GM04504 (cell line): ENCODE results near the gene SLC4A2.

ENCODE experiments used
- DNase-seq: peaks from one replicate; pipeline ENCODE4 v3.0.0-alpha.2; 2012; ENCODE audit warnings: low read depth

SLC4A2 gene

GRCh38 chr7:151093748-151094147 lies 34.4 kb downstream of the SLC4A2 start:
- no peak for DNase-seq

GRCh38 chr7:151094675-151095074 lies 35.3 kb downstream of the SLC4A2 start:
- DNase-seq = no peak

- DNase-seq = no peak
Measured at GRCh38 chr7:151095123-151095797, 35.9 kb downstream of the SLC4A2 start.

- no peak for DNase-seq
Measured at GRCh38 chr7:151095828-151096475, 36.6 kb downstream of the SLC4A2 start.

- no peak for DNase-seq
Measured at GRCh38 chr7:151099486-151100211, 40.3 kb downstream of the SLC4A2 start.

GRCh38 chr7:151100921-151101320 lies 41.5 kb downstream of the SLC4A2 start:
- DNase-seq = no peak

GRCh38 chr7:151101621-151102396 lies 42.4 kb downstream of the SLC4A2 start:
- no peak for DNase-seq

- no peak for DNase-seq
Measured at GRCh38 chr7:151102991-151103390, 43.6 kb downstream of the SLC4A2 start.

DNA sequence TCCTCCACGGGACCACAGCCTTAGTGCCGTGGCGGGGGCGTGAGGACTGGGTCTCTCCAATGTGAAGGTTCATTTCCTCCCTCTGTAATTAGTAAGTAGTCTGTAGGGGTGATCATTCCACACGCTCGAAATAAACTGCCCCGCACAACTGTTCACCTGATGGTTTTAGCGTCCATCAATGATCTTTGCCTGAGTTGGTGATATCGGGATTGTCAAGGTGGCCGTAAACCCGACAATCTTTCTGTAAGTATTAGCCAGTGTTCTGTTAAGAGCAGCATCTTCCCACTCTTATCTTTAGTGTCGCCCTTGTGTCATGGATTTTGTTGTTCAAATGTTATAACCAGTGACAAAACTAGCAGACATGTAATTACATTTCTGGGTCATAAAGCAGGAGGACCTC lies 44.6 kb downstream of the SLC4A2 start:
- no peak for DNase-seq

DNA sequence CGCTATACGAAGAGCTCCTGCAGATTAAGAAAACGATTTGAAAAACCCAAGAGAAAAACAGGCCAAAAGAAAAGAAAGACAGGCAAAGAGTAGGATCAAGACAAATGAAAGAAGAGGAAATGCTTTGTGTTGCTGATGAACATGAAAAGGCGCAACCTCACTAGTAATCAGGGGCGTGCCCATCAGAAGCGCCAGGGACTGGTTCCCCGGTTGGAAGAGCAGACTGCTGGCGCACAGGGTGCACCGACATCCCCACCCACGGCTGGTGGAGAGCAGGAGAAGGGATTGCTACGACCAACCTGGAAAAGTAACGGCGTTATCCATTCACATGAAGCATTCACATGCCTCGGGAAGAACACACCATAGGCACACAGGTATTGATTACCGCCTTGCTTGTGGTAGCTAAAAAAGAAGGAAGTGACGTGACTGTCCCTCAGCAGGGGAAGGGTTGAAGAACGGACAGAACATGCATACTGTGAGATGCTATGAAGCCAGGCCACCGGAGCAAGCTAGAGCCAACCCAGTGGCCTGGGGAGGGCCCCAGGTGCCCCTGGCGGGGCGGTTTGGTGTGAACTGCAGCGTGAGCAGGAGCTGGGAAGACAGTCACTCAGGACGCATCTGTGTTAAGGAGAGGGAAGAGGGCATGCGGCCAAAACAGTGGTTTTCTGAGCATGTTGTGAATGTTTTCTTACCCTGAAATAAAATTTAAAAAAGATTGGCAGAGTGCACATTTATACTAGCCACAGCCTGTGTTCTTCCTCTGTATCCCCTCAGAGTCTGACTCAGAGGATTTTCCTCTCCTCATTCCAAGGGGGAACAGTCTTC lies 45.2 kb downstream of the SLC4A2 start:
- DNase-seq = no peak

DNA sequence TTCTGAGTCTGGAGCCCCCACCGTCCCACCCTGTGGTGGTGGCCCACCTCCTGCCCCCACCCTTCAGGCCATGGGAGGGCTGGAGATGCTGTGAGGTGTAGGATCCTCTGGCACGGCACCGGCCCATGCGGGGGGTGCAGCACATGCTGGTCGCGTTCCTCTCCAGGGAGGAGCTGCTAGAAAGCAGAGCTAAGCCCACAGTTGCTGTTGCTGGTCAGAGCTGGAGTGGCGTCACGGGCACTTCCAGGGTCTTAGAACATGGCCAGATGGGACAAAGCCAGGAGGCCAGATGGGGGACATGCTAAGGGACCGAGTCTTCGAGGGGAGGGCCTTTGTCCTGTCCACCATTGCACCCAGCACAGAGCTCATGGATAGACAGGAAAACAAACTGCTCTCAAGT lies 48.5 kb downstream of the SLC4A2 start:
- no peak for DNase-seq

- DNase-seq = no peak
Measured at GRCh38 chr7:151109094-151110048, 50.0 kb downstream of the SLC4A2 start.

DNA sequence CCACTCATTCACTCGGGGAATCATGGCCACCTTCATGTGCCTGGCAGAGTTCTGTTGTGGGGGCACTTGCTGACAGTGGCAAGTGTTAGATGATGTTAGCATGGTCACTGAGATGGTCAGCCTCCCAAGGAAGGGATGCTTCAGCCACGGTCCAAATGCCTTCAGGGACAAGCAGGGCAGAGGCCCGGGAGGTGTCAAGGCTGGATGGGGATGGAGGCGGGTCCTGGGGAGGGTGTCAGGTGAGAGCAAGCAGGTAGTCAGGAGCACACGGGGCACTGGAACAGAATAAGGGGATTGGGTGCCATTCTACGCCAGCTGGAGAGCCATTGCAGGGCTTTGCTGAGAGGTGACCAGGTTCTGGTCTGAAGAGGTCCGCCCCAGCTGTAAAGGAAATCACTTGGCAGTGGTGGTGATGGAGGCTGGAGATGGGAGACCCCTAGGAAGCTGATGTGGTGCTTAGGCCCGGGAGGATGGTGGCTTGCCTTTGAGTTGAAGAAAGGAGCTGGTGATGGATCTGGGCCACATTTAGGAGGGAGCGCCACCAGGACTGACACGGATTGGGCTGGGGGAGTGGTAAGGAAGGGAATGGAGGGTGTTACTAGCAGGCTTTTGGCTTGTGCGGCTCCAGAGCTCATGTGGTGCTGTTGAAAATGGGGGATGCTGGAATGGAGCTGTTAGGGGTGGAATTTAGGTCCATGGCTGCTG lies 51.0 kb downstream of the SLC4A2 start:
- DNase-seq = no peak

DNA sequence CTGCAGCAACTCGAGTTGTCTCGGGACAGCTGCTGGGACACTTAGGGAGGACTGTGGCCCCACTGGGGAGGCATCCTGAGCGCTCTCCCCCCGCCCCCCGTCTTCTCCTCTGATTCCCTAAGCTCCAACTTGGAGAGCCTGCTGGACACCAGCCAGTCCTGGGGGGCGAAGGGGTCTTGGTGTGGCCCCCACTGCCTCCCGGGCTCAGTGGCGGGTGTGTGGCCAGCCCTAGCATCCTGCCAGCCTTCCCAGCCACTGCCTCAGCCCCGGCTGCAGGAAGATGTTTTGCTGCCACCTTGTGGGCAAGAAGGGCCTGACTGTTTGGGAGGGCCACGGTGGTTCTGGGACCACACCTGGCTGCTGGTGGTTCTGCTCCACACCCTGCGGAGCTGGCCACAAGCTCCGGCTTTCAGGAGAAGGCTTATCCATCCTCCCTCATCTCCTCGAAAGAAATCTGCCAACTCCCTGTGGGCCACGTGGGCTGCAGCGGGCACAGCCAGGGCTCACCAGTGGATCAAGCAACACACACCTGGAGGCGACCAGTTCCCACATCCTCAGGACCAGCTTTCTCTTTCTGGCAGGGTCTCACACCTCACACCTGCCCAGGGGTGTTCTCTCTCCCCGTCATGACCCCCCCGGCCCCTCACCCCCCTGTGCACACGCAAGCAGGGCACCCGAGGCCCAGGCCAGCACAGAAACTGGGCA lies 51.7 kb downstream of the SLC4A2 start:
- DNase-seq = no peak

DNA sequence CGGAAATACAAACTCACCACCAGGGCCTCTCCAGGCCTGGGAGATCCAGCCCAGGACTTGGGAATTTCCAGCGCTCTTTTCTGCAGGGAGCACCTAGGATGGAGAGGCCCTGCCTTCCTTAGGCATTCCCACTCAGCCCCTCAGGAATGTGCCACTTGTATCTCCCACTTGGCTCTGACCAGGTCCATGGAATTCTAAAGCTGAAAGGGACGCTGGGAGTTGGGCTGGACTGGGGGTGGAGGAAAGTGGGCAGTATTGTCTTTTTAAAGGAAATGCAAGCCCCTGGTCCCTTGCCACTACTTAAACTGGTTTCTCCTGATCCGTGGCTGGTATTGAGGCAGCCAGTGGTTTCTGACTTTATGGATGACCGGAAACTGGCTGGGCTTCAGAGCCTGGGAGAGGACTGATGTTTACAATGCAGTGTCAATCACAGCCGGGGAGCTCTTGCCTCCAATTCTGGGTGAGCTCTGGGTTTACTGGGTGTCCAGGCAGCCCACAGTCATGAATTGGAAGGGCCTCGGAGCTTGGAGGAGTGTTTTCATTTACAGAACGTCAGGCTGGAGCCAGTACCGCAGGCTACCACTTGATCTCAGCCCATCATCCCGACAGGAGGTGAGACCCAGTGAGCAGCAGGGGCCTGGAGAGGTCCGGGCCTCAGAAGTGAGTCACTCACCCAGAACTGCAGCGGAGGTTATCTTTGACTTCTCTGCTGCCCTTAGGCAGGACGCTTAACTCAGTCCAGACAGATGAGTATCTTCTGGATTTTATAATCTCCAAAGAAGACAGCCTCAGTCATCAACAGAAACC lies 54.2 kb downstream of the SLC4A2 start:
- DNase-seq = peak; percentile 14

DNA sequence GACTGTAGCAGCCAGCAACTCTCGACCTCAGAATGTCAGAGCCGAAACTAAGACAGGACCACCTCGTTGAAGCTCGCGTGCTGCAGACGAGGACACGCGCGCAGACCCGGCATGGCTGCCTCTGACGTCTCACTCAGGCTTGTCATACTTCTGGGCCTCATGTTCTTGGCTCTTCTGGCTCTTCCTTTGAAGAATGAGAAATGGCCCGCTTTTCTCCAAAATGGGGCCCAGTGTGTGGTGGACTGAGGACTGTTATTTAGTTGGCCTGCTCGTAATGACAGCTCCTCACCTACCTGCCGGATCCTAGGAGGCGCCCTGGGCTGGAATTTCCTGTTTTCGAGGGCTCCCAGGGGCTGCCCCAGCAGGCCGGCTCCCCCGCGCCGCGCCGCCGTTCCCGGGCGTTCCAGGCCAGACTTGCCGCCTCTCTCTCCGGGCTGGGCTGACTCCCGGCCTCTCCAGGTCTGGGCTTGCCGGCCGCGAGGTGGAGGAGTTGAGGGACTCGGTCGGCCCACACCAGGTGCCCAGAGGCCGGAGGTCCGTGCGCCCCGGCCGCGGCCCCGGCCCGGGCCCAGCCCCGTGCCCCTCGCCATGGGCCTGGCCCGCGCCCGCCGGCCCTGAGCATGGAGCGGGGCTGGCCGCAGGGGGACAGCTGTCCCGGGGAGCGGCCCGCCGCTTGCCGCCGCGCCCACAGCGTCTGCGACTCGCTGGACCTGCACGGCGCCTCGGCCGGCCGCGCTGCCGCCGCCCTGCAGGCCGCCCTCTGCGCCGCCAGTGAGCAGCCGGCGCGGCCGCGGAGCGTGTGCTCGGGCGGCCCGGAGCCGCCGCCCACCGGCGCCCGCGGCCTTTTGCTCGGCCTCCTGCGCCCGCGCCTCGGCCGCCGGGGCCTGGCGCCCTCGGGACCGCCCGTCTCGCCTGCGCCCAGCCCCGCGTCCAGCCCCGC lies 55.0 kb downstream of the SLC4A2 start:
- DNase-seq = no peak
